Kidney (tissue), 14 donors: Measurements from ENCODE around the gene ACSBG1. TPM values are rescaled to one million over a fixed set of nuclear protein-coding genes. Genes with fewer than 3 reads are reported as not detected.

Experiments
- DNase-seq, 5 donors: peaks; one replicate each; pipeline ENCODE4 v3.0.0-alpha.2; 2013 to 2020
- FAIRE-seq: peaks from 2 replicates; lab custom pipeline; 2012; peaks lifted over from hg19 to GRCh38; lab: Jason Lieb, UNC
- H3K27ac ChIP-seq, 2 donors: one replicate each; pipeline ENCODE4 v1.7.0; 2013; ENCODE audit warnings: low read depth in 2 of 2, low read length in 2 of 2, inconsistent platforms in 1 of 2
- H3K27me3 ChIP-seq: one replicate; pipeline ENCODE4 v1.7.1; 2013; ENCODE audit warnings: low read length, inconsistent platforms; ENCODE audit not compliant: control insufficient read depth, insufficient read depth
- H3K36me3 ChIP-seq, 3 donors: one replicate each; pipeline versions ENCODE4 v1.7.0 to v1.7.1; 2013; ENCODE audit warnings: low read length in 3 of 3, control low read depth in 1 of 3, inconsistent platforms in 1 of 3; ENCODE audit not compliant: insufficient read depth in 3 of 3, control insufficient read depth in 2 of 3
- H3K4me1 ChIP-seq, 3 donors: one replicate each; pipeline versions ENCODE4 v1.7.0 to v1.7.1; 2013; ENCODE audit warnings: low read length in 3 of 3, inconsistent platforms in 1 of 3, low read depth in 1 of 3; ENCODE audit not compliant: control insufficient read depth in 2 of 3, insufficient read depth in 2 of 3
- H3K4me3 ChIP-seq, 3 donors: one replicate each; pipeline versions ENCODE4 v1.7.0 to v1.8.1; 2013; ENCODE audit warnings: low read length in 3 of 3, control low read depth in 1 of 3, inconsistent platforms in 1 of 3
- H3K9ac ChIP-seq, 3 donors: one replicate each; pipeline versions ENCODE4 v1.7.0 to v1.7.1; 2013; ENCODE audit warnings: low read length in 3 of 3, control low read depth in 1 of 3, inconsistent platforms in 1 of 3
- H3K9me3 ChIP-seq, 3 donors: one replicate each; pipeline versions ENCODE4 v1.7.0 to v1.7.1; 2013; ENCODE audit warnings: low read length in 3 of 3, control low read depth in 1 of 3, inconsistent platforms in 1 of 3; ENCODE audit not compliant: control insufficient read depth in 2 of 3, insufficient read depth in 1 of 3
- intact Hi-C: fragments of 100-400 bp; cut with DNase I; formaldehyde crosslinking; loops from one replicate; pipeline ENCODE4 v1.11.1; 2022
- polyA plus RNA-seq: library from polyadenylated mRNA; stranded (reverse); fragments of 350-450 nt; fragmentation: Illumina TruSeq; extraction: RNeasy Lipid Tissue Mini Kit (QIAGEN cat#74804); gene quantifications from one replicate; pipeline ENCODE4 v1.2.3, GENCODE V29; 2014; ENCODE audit warnings: low read depth, low replicate concordance; ENCODE audit not compliant: insufficient read depth
- total RNA-seq: library from RNA; stranded (reverse); fragmentation: NEBNext Ultra II Directional; extraction: Animal tissue kit (Norgen Biotek cat#: 25700); gene quantifications from one replicate; pipeline ENCODE4 v1.2.1, GENCODE V29; 2021
- TF ChIP-seq, protein P1 (sequence below): IDR thresholded peaks from 3 replicates; pipeline ENCODE4 v1.5.1; 2012; ENCODE audit warnings: mild to moderate bottlenecking, moderate library complexity, borderline replicate concordance; ENCODE audit not compliant: insufficient read depth; ENCODE audit errors: extremely low read depth
- donor health status: control.
- donor health status: control.
- donor health status: control.
- donor health status: control.
- donor health status: control.
- donor health status: DM: yes; HTN: yes; CAD: no.
- donor health status: Normal renal cell carcinoma (clear cell type).

ACSBG1 gene
- total and polyA plus RNA-seq, 2 donors from 2014 or later: 0.13 to 0.86 TPM

DNA sequence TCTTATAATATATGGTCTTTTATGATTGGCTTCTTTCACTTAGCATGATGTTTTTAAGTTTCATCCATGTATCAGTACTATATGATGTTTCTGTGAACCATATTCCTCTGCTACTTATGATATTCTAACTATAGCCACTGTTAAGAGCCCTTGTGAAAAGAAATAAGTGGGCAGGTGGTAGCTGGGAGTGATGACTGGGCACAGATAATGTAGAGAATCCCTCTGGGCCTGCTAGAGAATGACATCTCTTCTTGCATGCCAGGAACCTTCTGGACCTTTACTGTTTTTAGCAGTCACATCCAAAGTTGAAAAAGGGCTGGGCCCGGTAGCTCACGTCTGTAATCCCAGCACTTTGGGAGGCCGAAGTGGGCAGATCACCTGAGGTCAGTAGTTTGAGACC, 75.0 kb downstream of the ACSBG1 start:
- Histone ChIP-seq H3K9ac (no peak overlapping the region), H3K9me3 (no peaks in the 10 kb centered on the region), H3K4me1 (peaks cover 0 to 2% (median 0%) of the 10 kb centered on the region in 3 donors), H3K4me3 (no peak overlapping the region), H3K36me3 (peaks cover 0 to 22% (median 19%) of the 10 kb centered on the region in 3 donors), H3K27ac (no peak overlapping the region), H3K27me3 (no peaks in the 10 kb centered on the region)
- TF ChIP-seq, protein P1, sequence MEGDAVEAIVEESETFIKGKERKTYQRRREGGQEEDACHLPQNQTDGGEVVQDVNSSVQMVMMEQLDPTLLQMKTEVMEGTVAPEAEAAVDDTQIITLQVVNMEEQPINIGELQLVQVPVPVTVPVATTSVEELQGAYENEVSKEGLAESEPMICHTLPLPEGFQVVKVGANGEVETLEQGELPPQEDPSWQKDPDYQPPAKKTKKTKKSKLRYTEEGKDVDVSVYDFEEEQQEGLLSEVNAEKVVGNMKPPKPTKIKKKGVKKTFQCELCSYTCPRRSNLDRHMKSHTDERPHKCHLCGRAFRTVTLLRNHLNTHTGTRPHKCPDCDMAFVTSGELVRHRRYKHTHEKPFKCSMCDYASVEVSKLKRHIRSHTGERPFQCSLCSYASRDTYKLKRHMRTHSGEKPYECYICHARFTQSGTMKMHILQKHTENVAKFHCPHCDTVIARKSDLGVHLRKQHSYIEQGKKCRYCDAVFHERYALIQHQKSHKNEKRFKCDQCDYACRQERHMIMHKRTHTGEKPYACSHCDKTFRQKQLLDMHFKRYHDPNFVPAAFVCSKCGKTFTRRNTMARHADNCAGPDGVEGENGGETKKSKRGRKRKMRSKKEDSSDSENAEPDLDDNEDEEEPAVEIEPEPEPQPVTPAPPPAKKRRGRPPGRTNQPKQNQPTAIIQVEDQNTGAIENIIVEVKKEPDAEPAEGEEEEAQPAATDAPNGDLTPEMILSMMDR: no peak
- DNase-seq (no peak), FAIRE-seq (no peak)
- intact Hi-C loops: no loop called here

DNA sequence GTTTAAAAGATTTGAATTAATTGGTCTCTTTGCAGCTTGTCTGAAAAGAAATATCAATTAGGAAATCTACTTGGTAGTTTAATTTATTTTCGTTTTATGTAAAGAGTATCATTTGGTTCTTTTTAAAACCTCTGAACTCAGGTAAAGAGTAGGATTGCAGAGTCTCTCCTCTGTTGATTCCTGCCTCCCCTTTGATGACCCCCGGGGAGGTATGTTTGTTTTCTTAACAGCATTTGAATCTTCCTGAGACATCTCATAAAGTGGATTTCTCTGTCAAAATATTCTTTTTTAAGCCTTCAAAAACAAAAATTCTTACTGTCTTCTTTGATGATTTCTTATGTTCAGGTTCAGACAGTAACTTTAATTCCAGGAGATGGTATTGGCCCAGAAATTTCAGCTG, 77.2 kb downstream of the ACSBG1 start:
- Histone ChIP-seq H3K36me3 (peaks cover 0 to 19% (median 13%) of the 10 kb centered on the region in 3 donors), H3K9ac (no peak overlapping the region), H3K4me3 (no peak overlapping the region), H3K27me3 (no peaks in the 10 kb centered on the region), H3K4me1 (peaks cover 0 to 2% (median 0%) of the 10 kb centered on the region in 3 donors), H3K27ac (no peak overlapping the region), H3K9me3 (no peaks in the 10 kb centered on the region)
- no peak for FAIRE-seq
- TF ChIP-seq, protein P1: no peak
- no peak for DNase-seq
- intact Hi-C loops: no loop called here

DNA sequence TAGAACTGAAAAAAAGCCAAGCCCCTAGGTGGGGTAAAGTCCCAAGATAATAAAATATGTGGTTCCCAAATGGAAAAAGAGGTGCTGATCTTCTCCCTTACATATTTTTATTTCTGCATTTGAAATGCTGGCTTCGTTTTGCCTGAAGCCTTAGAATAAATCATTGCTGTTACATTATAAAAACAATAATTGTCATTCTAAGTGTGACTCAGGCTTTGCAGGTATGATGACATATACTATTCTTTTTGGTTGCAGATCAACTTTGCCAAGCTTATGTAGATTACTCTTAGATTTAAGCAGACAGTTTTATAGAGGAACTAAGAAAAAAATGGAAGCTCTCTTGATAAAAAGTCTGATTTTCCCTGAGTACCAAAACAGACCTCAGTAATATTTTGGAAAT, 77.7 kb downstream of the ACSBG1 start:
- no peaks in the 10 kb centered on the region for H3K27me3 ChIP-seq
- H3K4me3 ChIP-seq: no peak overlapping the region
- no peak for FAIRE-seq
- DNase-seq: no peak
- H3K9ac ChIP-seq: no peak overlapping the region
- TF ChIP-seq, protein P1: no peak
- intact Hi-C loops: no loop called here
- H3K4me1 ChIP-seq: peaks cover 0 to 2% (median 0%) of the 10 kb centered on the region in 3 donors
- H3K9me3 ChIP-seq: no peaks in the 10 kb centered on the region
- no peak overlapping the region for H3K27ac ChIP-seq
- peaks cover 0 to 13% (median 8%) of the 10 kb centered on the region in 3 donors for H3K36me3 ChIP-seq
